Measurements from ENCODE around the gene PSD4.

- no peak for TF ChIP-seq CTCF (IDR thresholded peaks at IDR 0.05)
- no peak for TF ChIP-seq POLR2A (IDR thresholded peaks at IDR 0.05)
Observed at GRCh38 chr2:113156278-113157117, 17.3 kb upstream of the PSD4 start.

Measured in vagina (tissue), 2 donors.